Astrocyte (in vitro differentiated cells and primary cell): ENCODE measurements around the gene CHERP. TPM values are rescaled to one million over a fixed set of nuclear protein-coding genes. Genes with fewer than 3 reads are reported as not detected.
A peak's percentile ranks its signal among the peaks of the same experiment; 100 is the strongest.

Experiments
- DNase-seq: peaks from one replicate; pipeline ENCODE4 v3.0.0-alpha.2; 2010; ENCODE audit warnings: low read depth
- FAIRE-seq: peaks from 2 replicates; lab custom pipeline; 2011; peaks lifted over from hg19 to GRCh38; lab: Jason Lieb, UNC
- H2AFZ ChIP-seq: 2 replicates; pipeline ENCODE4 v1.6.0; 2012; ENCODE audit warnings: low read depth, low read length, inconsistent platforms
- H3K27ac ChIP-seq: 2 replicates; pipeline ENCODE4 v1.5.1; 2011; ENCODE audit warnings: low read depth, low read length, inconsistent platforms
- H3K27me3 ChIP-seq: 2 replicates; pipeline ENCODE4 v1.6.0; 2011; ENCODE audit warnings: low read length, inconsistent platforms; ENCODE audit not compliant: insufficient read depth
- H3K36me3 ChIP-seq: 2 replicates; pipeline ENCODE4 v1.5.1; 2011; ENCODE audit warnings: low read length, inconsistent platforms; ENCODE audit not compliant: insufficient read depth
- H3K4me1 ChIP-seq: 2 replicates; pipeline ENCODE4 v1.5.1; 2011; ENCODE audit warnings: low read length, inconsistent platforms; ENCODE audit not compliant: insufficient read depth
- H3K4me2 ChIP-seq: 2 replicates; pipeline ENCODE4 v1.6.0; 2012; ENCODE audit warnings: low read length, inconsistent platforms
- H3K4me3 ChIP-seq: 2 replicates; pipeline ENCODE4 v1.5.1; 2011; ENCODE audit warnings: low read depth, mild to moderate bottlenecking, low read length, inconsistent platforms; ENCODE audit not compliant: insufficient read depth
- H3K79me2 ChIP-seq: 2 replicates; pipeline ENCODE4 v1.6.0; 2012; ENCODE audit warnings: mild to moderate bottlenecking, low read length, inconsistent platforms; ENCODE audit not compliant: insufficient read depth
- H3K9ac ChIP-seq: 2 replicates; pipeline ENCODE4 v1.6.0; 2012; ENCODE audit warnings: mild to moderate bottlenecking, low read length, inconsistent platforms
- H3K9me3 ChIP-seq: 2 replicates; pipeline ENCODE4 v1.5.1; 2012; ENCODE audit warnings: low read depth, mild to moderate bottlenecking, low read length, inconsistent platforms; ENCODE audit not compliant: insufficient read depth
- H4K20me1 ChIP-seq: 2 replicates; pipeline ENCODE4 v1.6.0; 2012; ENCODE audit warnings: low read length, inconsistent platforms; ENCODE audit not compliant: insufficient read depth
- H3K27ac Mint-ChIP-seq: one replicate; pipeline ENCODE4 v1.8.0; 2021; ENCODE audit warnings: mild to moderate bottlenecking, mixed read lengths; ENCODE audit not compliant: unreplicated experiment
- H3K27me3 Mint-ChIP-seq: one replicate; pipeline ENCODE4 v1.8.0; 2021; ENCODE audit warnings: low read depth, mixed read lengths; ENCODE audit not compliant: unreplicated experiment
- H3K36me3 Mint-ChIP-seq: one replicate; pipeline ENCODE4 v1.8.0; 2021; ENCODE audit warnings: low read depth, mixed read lengths; ENCODE audit not compliant: unreplicated experiment
- H3K4me1 Mint-ChIP-seq: one replicate; pipeline ENCODE4 v1.8.0; 2021; ENCODE audit warnings: low read depth, mixed read lengths; ENCODE audit not compliant: unreplicated experiment
- H3K4me3 Mint-ChIP-seq: one replicate; pipeline ENCODE4 v1.8.0; 2021; ENCODE audit warnings: mild to moderate bottlenecking, moderate library complexity, mixed read lengths; ENCODE audit not compliant: unreplicated experiment
- H3K9me3 Mint-ChIP-seq: one replicate; pipeline ENCODE4 v1.8.0; 2021; ENCODE audit warnings: mild to moderate bottlenecking, mixed read lengths; ENCODE audit not compliant: unreplicated experiment
- CTCF ChIP-seq: IDR thresholded peaks from 2 replicates; pipeline ENCODE4 v1.5.1; 2011; ENCODE audit warnings: low read depth, mild to moderate bottlenecking, inconsistent platforms, low read length, moderate library complexity; ENCODE audit not compliant: insufficient read depth
- EZH2 ChIP-seq: IDR thresholded peaks from 2 replicates; pipeline ENCODE4 v1.6.1; 2012; ENCODE audit warnings: mild to moderate bottlenecking, low read length, inconsistent platforms; ENCODE audit not compliant: insufficient read depth
- total RNA-seq: library from RNA; stranded (reverse); gene quantifications from 2 replicates; pipeline ENCODE4 v1.2.1, GENCODE V29; 2021

The CHERP gene
- total RNA-seq, 1 donor from 2014 or later: 45.3 TPM

- H3K27ac Mint-ChIP-seq: no peak overlapping the region
- peaks cover 10% of the 10 kb centered on the region for H3K79me2 ChIP-seq
Observed at GRCh38 chr19:16527971-16528521, 14.2 kb downstream of the CHERP start.

GRCh38 chr19:16527334-16527935 is 14.8 kb downstream of the CHERP start:
- no peaks in the 10 kb centered on the region for H3K4me1 Mint-ChIP-seq
- Histone ChIP-seq H3K27me3 (no peaks in the 10 kb centered on the region), H3K4me3 (no peak overlapping the region), H3K9me3 (no peaks in the 10 kb centered on the region), H3K9ac (no peak overlapping the region), H2AFZ (no peak overlapping the region), H3K79me2 (peaks cover 8% of the 10 kb centered on the region), H4K20me1 (peaks cover 51% of the 10 kb centered on the region), H3K4me1 (no peaks in the 10 kb centered on the region), H3K27ac (no peak overlapping the region), H3K4me2 (no peak overlapping the region), H3K36me3 (peaks cover 28% of the 10 kb centered on the region)
- TF ChIP-seq EZH2 (no peak), CTCF (no peak)
- no peaks in the 10 kb centered on the region for H3K9me3 Mint-ChIP-seq
- H3K27me3 Mint-ChIP-seq: no peaks in the 10 kb centered on the region
- DNase-seq (no peak), FAIRE-seq (no peak)
- H3K36me3 Mint-ChIP-seq: peaks cover 20% of the 10 kb centered on the region
- H3K27ac Mint-ChIP-seq: peak overlapping the region; percentile 42
- H3K4me3 Mint-ChIP-seq: no peak overlapping the region

More at GRCh38 chr19:16527971-16528521, 14.2 kb downstream of the CHERP start:
- H3K36me3 ChIP-seq: peaks cover 28% of the 10 kb centered on the region
- peaks cover 45% of the 10 kb centered on the region for H4K20me1 ChIP-seq
- H3K4me2 ChIP-seq: no peak overlapping the region
- no peak for FAIRE-seq
- H3K27me3 Mint-ChIP-seq: no peaks in the 10 kb centered on the region
- no peak overlapping the region for H3K4me3 ChIP-seq
- H3K36me3 Mint-ChIP-seq: peaks cover 20% of the 10 kb centered on the region
- H2AFZ ChIP-seq: no peak overlapping the region
- DNase-seq: no peak
- no peaks in the 10 kb centered on the region for H3K9me3 ChIP-seq
- no peaks in the 10 kb centered on the region for H3K4me1 Mint-ChIP-seq
- TF ChIP-seq EZH2 (no peak), CTCF (peak; percentile 21)
- no peak overlapping the region for H3K27ac ChIP-seq
- no peaks in the 10 kb centered on the region for H3K27me3 ChIP-seq
- H3K9me3 Mint-ChIP-seq: no peaks in the 10 kb centered on the region
- H3K4me3 Mint-ChIP-seq: no peak overlapping the region
- no peak overlapping the region for H3K9ac ChIP-seq
- no peaks in the 10 kb centered on the region for H3K4me1 ChIP-seq
